HG03108 (cell line): Measurements from ENCODE around the gene PARD3B.

Experiments
- ATAC-seq: cut with Tn5 transposase; IDR thresholded peaks from one replicate; pipeline ENCODE4 v1.9.1; 2021; ENCODE audit warnings: moderate library complexity; ENCODE audit not compliant: unreplicated experiment

Gene PARD3B

DNA sequence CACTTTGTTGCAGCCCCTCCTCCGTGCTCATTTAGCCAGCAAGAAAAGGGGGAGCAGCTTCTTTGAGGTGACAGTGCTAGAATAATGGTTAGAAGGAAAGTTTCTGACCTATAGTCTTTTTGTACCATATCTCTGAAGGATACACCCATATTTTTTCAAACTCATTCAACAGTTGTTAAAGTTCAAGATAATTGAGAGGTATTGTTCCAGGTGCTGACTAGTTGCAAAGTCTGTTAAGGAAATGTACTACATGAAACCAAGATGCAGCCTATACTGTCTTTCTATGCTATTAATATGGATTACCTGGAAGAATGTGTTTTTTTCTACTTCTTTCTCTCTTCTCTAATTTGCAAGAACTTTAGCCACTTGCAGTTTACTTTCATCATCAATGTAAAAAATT, 495.0 kb downstream of the PARD3B start:
- ATAC-seq: no peak

DNA sequence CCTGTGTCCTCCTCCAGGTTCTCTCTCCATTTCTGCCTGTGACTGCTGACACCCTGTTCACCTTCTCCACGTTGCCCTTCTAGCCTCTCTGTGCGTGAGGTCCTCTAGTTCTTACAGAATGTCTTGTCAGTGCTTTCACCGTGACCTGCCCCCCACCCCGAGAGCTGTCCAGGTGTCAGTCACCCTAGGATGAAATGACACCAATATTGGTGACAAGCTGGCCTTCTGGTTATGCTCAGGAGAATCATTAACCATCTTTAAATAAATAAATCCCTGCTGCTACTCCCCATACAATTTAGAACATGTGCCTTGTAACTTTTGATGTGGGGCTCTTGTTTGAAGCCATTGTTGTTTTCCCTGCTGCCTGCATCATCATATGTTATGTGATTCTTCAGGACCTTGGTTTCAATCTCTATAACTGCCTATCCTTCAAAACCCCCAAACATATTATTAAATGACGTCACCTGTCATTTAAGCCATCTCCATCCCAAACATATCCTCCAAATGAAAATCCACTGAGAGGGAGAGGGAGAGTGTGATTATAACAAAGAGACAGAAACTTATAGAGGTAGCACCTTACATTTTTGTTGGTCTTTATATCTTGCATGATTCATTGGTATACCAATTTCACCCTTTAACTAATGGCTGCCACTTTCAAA, 496.3 kb downstream of the PARD3B start:
- ATAC-seq: no peak

DNA sequence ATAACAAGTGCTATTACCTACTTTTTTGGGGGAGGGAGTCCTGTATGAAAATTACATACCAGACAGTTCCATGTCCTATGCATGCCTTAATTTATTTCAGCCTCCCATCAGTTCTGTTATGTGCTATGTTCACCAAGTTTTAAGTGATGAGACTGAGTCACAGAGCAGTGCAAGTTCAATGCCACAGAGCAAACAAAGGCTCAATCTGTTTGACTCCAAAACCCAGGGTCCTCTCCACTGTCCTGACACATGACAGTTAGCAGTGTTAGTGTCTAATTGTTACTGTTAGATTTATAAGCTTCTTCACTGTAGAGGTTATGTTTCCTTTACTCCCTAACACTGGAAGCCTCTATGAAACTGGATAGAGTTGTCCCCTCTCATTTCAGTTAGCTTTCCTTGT, 498.0 kb downstream of the PARD3B start:
- ATAC-seq: no peak

DNA sequence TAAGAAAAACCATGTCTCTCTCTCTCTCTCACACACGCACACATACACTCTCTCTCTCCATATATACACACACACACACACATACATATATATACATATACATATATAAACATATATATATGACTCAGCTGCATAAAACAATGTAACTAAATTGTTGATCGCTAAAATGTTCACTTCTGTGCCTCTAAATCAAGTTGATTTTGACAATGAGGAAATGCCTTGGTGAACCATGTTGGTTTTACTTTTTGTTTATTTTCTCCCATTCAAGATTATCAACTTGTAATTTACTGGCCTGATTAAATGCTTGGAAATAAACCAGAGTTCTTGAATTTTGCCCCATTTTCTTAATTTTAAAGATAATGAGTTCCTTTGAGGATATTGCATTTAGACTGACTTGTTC, 500.4 kb downstream of the PARD3B start:
- no peak for ATAC-seq

DNA sequence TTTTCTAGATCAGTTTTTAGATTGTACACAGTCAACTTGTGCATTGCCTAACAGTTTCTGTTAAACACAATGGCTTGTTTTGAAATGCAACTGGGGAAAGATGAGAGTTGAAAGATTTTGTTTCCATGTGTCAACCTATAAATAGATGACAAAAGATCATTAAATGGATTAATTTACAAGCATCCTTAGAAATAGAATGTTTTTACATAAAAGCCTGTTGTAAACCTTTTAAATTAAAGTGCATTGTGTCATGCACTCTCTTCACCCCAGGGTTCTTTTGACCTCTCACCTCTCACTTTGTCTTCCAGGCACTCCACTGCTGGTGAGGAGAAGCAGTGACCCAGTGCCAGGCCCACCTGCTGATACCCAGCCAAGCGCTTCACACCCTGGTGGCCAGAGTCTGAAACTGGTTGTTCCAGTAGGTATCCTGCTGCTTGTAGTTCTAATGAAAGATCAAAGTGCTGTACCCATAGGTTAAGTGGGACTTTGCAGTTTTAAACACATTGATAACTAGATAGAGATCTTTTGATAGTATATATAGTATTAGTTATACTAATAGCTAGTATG, 502.1 kb downstream of the PARD3B start:
- no peak for ATAC-seq

DNA sequence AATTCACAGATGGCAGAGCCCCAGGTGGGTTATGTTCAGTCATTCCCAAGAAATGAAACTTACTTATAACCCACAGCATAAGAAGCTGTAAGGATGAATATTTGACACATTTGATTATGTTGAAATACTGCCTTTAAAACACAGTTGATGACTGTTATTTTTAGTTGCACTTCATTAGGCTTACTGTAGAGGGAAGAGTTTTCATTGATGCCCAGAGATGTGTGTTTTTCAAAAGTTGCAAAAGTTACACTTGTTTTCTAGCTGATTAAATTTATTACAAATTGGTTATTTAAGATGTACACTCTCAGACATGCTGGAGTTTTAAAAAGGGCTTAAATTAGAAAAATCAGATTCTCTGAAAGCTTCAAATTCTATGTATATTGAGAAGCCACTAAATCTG, 506.1 kb downstream of the PARD3B start:
- ATAC-seq: no peak

DNA sequence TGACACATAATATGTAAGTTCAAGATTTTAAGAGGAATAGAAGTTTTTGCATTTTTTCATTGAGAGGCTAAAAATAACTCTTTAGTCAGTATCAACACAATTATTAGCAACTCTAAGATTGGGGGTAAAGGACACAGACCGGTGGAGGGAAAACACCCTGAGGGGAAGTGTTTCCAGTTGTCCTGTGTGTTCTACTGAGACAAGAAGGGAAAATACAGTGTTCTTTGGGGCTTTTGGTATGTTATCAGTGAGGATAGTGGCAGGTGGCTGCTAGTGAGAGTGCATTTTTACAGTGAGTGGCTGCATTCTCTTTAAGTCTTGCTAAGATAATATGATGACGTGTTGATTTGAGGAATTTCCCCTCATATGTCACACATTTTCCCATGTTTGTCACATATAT, 507.5 kb downstream of the PARD3B start:
- ATAC-seq: no peak

DNA sequence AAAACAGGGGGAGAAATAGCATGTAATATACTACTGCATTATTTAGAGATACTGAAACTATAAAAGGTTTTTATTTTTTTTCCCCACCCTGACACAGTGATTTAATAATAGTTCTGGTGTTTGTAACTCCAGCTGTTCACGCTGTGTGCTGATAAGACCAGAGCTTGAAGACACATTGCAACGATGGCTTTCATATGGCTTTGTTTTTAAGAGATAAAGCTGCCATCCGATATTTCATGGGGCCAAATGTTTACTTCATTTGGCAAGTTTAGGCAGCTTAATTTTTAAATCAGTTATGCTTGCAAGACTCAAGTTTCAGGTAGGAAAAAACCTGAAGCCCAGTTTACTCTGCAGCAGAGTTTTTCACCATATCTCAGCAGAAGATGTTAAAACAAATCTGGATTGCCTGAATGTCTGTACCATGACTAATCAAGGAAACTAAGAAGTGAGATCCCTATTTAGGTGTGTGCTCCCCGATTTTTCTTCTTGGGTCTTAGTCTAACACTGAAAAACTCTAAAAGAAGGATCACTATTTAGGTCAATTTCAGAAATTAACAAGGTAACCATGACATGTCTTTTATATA, 508.6 kb downstream of the PARD3B start:
- no peak for ATAC-seq

DNA sequence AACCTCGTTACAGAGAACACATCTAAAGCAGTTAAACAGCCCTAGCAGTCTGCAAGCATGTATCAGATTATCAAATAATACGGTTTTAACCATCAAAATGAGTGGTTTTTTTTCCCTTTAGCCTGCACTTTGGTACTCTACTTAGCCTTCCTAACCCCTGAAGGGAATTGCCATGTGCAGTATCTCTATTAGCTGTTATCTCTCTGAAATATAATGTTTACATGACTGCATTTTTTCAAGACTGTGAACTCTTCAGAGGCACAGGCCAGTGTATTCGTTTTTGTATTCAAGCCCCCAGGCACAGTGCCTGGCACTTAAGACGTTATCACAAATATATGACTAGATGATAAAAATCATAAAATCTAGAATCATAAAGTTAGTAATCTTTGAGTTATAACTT, 509.5 kb downstream of the PARD3B start:
- no peak for ATAC-seq

DNA sequence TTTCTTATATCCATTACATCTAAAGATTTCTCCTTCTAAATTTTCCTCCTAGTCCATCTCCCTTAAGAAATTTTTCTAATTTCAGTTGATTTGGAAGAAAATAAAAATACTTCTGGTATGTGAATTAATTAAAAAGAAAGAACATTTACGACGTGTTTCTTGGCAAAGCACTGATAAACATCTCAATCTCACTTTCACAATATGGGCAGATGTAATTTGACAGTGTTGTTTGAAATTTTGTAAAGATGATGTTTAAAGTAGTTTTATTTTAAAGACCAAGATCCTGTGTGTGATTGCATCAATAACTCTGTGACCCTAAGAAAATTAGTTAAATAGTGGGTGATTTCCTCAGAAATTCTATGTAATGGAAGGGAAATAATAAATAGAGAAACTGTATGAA, 510.0 kb downstream of the PARD3B start:
- ATAC-seq: no peak

DNA sequence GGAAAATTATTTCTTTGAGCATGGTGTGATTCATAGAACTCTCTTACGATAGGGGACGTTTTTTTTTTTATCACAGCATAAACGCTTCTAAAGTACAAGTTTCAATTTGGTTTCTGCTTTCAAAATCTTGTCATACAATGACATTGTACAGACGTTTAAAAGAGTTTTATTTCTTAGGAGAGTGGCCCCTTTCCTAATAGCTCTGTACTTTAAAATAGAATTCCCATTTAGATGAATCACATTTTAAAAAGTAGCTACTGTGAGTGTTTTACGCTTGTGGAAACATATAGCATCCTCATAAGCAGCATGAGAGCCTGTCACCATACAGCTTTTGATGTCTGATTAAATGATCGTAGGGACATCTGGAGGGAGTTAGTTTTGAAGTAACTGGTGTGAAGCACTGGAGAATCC, 510.9 kb downstream of the PARD3B start:
- no peak for ATAC-seq

DNA sequence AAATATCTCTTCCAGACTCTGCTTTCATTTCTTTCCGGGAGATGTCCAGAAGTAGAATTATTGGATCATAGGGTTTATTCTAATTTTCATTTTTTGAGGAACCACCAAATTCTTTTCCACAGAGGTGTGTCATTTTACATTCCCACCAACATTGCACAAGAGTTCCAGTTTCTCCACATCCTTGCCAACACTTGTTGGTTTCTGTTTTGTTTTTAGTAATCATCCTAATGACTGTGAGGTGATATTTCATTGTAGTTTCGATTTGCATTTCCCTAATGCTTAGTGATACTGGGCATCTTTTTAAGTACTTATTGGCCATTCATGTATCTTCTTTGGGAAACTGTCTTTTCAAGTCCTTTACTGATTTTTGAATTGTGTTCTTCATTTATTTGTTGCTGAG, 513.1 kb downstream of the PARD3B start:
- no peak for ATAC-seq

DNA sequence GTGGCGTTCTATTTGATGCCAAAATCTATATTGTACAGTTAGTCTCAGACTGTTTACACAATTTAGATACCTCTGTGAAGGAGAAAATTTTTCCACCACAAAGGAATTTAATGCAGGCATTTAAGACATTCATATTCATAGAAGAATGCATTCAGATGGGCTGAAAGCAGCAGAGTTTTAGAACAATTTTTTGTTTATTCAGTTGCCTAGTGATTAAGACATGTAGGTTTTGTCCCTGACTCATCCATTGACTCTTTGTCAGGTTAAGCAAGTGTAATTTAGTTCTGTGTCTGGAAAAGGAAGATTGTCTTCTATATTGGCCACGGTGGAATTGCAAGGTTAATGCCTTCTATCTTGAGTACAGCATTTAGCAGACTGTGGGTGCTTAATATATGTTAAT, 515.0 kb downstream of the PARD3B start:
- ATAC-seq: no peak

DNA sequence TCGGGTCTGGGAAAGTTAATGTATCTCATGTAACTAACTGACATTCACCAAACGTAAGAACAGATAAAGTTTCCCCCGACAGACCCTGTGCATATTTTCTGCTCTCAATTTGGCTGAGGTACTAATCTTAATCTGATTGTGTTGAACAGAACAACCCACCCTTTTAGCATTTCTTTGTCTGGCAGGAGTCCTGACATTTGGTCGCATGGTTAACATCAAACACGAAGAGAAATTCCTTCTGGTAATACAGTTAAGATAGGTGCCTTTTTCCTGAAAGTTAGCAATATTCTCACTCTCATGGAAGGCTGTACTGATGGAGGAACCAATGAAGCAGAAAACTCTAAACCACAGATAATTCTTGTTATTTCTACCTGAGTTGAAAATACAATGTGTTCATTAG, 520.8 kb downstream of the PARD3B start:
- ATAC-seq: no peak

DNA sequence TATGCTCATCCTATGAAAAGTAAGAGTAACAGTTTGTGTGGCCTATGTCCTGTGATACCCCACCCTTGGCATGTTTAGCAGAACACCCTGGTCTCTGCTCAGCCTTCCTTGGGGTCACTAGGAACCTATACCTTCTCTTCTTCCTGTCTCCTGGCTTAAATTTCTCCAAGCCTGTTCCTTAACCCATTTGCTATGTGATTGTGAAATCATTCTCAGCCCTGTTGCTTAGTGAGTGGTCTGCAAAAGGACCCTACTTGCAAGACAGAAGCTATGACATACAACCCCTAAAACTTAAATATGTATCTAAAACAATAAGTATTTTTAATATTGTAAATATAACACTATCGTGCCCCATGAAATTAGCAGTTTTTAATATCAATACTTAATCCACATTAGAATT, 524.7 kb downstream of the PARD3B start:
- ATAC-seq: no peak

DNA sequence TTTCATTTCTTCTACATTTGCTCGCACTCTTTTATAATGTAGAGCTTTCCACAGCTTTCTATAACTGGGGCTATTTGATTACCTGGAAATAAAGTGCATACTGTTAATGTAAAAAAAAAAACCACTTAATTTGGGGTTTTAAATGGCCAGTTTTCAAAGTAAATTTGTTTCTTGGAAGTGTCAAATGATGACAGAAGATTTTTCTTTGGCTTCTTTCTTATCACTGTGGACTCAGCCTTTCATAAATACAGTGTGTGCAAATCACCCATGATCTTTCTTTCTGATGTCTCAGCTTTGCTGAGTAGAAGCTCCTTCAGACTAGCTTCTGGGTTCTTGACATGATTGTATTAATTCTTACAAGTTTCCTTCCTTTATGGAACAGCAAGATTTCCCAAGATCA, 525.6 kb downstream of the PARD3B start:
- ATAC-seq: no peak

DNA sequence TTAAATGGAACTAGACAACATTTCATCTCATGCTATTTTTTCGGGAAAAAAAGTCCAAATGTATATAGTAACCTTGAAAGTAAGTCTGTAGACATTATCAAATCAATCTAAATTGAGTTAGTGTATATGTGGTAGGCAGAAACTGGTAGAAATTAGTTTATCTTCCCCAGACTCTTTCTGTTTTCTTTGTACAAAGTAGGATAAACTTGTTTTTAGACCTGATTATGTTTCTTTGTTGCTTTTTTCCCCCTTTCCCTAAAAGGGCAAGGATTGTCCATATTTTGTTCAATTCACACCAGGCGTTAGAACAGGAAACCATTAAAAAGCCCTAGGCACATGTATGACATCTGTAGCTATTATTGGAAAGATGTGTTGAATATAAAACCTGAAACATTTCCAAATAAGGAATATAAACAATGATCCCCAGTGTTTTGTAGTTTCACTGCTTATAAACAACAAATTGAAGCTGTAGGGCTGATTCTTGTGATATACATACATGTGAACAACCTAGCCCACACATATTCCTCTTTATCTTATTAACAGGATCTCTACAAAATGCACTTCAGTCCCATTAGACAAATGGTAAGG, 528.3 kb downstream of the PARD3B start:
- no peak for ATAC-seq

DNA sequence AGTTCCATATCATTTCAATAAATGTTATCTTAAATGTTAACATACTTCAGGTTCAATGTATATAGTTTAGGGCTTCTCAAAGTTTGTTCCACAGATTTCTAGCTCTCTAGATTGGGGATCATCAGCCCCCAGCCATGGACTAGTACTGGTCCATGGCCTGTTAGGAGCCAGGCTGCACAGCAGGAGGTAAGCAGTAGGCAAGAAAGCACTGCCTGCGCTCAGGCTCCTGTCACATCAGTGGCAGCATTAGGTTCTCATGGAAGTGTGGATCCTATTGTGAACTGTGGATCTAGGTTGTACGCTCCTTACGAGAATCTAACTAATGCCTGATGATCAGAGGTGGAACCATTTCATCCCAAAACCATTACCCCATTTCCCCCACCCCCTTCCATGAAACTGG, 531.1 kb downstream of the PARD3B start:
- no peak for ATAC-seq

DNA sequence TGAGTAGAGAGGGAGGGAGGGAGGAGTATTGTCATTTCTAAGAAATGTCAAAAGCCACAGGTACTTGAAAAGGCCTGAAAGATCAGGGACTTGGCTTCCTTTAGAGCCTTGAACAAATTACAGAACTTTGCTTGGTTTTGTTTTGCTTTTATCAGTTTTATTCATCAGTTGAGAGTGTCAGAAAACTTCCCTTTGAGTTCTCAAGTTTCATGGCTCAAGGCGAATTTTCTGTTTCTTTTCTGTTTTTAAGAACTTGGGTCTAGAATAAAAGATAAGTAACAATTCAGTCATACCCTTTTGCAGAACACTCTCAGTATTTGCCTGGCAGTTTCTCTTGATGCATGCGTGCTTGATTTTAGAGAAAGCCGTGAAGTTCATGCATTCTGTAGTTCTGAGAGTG, 531.9 kb downstream of the PARD3B start:
- ATAC-seq: no peak

DNA sequence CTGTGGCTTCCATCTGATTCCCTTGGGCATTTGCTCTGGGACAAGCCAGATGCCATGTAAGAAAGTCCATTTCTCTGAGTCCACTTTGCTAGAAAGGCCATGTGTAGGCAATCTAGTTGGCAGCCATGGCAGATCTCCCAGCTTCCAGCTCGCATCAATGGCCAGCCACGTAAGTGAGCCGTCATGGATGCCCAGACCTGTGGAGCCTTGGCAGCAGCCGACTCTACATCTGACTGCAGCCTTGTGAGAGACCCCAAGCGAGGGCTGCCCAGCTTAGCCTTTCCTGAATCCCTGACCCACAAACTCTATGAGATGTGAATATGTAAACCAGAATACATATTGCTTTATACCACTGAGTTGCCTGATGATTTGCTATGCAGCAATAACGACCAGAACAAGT, 533.5 kb downstream of the PARD3B start:
- ATAC-seq: no peak

DNA sequence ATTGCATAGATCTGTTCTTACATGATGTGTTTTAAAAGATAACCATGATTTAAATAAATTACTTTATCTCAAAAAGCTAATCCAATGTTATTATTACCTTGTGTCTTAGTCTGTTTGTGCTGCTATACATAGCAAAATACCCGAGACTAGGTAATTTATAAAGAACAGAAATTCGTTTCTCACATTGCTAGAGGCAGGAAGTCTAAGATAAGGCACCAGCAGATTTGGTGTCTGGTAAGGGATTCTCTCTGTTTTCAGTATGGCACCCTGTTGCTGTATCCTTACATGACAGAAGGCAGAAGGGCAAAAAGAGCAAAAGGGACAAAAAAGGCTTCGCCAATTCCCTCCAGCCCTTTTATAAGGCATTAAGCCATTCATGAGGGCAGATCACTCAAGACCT, 533.9 kb downstream of the PARD3B start:
- no peak for ATAC-seq

DNA sequence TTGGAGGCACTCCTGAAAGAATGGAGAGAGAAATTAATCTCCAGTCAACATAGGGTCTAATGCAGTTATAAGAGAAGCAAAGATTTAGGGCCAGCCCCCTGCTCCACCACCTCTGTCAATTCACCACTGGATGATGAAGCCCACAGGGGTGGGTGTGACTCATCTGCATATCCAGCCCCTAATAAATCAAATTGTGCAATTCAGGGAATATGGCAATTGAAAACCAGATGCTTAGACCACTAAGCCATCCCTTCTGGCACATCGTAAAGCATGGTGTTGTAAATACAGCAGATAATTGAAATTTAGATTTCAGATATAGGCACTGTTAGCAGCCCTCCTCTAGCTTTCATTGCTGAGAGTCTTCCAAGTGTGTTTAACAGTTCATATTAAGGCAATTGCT, 541.4 kb downstream of the PARD3B start:
- ATAC-seq: no peak

DNA sequence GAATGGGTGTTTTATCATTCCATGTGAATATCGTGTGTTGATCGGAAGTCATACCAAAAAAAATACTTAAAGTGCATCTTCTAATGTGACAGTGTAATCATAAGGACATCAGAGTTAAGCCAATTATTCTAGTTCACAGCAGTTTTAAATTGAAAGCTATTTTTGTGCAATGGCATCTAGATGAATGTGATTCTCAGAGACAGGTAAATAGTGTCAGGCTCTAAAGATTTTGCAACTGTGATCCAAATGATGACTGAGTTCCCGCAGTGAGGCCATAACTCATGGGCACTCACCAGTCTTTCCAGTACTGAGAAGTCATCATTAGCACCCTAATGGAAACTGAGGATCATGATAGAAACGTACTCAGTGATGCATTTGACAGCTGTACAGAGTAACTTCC, 542.6 kb downstream of the PARD3B start:
- ATAC-seq: no peak
